Neural progenitor cell (in vitro differentiated cells): Measurements from ENCODE around the gene AKR7A2.

ENCODE experiments used
- EZH2 ChIP-seq: fragments of 200-600 bp; sonication (generic); IDR thresholded peaks from 2 replicates; pipeline ENCODE4 v1.6.1; 2017; ENCODE audit warnings: antibody characterized with exemption, mild to moderate bottlenecking, moderate library complexity
- EZH2phosphoT487 ChIP-seq: fragments of 200-600 bp; sonication (generic); IDR thresholded peaks from 2 replicates; pipeline ENCODE4 v1.6.1; 2017; ENCODE audit warnings: antibody characterized with exemption
- TF ChIP-seq, protein P1 (sequence below): fragments of 200-600 bp; sonication (generic); IDR thresholded peaks from 2 replicates; pipeline ENCODE4 v1.5.1; 2017; ENCODE audit warnings: antibody characterized with exemption, mild to moderate bottlenecking

DNA sequence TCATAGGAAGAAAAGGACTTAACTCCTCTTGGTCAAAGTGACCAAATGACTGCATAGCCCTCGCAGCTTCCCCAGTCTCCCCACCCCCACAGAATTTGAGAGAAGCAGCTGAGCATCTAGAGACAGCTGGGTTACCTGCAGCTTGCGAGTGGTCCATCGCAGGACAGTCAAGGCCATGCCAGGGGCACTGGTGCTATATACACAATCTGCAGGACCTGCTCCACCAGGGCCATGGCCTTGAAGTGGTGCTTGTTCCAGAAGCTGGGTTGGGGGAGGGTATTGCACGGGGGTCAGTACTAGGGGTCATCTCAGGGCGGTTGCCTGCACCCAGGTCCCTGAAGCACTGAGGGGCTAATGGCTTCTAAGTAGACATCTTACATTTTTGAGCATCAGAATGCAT lies 49.9 kb downstream of the AKR7A2 start:
- TF ChIP-seq, protein P1, sequence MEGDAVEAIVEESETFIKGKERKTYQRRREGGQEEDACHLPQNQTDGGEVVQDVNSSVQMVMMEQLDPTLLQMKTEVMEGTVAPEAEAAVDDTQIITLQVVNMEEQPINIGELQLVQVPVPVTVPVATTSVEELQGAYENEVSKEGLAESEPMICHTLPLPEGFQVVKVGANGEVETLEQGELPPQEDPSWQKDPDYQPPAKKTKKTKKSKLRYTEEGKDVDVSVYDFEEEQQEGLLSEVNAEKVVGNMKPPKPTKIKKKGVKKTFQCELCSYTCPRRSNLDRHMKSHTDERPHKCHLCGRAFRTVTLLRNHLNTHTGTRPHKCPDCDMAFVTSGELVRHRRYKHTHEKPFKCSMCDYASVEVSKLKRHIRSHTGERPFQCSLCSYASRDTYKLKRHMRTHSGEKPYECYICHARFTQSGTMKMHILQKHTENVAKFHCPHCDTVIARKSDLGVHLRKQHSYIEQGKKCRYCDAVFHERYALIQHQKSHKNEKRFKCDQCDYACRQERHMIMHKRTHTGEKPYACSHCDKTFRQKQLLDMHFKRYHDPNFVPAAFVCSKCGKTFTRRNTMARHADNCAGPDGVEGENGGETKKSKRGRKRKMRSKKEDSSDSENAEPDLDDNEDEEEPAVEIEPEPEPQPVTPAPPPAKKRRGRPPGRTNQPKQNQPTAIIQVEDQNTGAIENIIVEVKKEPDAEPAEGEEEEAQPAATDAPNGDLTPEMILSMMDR: no peak
- TF ChIP-seq EZH2: no peak
- no peak for TF ChIP-seq EZH2phosphoT487
